ENCODE data around the gene NR1I3.

NR1I3 gene

DNA sequence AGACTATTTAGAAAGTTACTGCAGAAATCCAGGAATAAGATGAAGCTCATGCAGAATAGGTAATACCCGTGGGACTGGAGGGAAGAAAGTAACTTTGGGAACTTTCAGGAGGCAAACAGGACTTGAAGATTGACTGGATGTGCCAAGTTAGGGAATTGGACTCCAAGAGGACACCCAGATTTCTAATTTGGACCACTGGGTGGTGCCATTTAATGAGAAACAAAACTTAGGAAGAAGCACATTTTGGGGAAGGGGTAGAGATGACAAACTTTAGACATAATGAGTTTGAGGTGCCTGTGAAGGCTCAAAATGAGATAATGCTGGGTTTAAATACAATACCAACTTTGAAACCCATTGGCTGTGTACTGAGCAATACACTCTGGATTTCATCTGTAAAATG is 57.4 kb downstream of the NR1I3 start:
- TF ChIP-seq, protein P1, sequence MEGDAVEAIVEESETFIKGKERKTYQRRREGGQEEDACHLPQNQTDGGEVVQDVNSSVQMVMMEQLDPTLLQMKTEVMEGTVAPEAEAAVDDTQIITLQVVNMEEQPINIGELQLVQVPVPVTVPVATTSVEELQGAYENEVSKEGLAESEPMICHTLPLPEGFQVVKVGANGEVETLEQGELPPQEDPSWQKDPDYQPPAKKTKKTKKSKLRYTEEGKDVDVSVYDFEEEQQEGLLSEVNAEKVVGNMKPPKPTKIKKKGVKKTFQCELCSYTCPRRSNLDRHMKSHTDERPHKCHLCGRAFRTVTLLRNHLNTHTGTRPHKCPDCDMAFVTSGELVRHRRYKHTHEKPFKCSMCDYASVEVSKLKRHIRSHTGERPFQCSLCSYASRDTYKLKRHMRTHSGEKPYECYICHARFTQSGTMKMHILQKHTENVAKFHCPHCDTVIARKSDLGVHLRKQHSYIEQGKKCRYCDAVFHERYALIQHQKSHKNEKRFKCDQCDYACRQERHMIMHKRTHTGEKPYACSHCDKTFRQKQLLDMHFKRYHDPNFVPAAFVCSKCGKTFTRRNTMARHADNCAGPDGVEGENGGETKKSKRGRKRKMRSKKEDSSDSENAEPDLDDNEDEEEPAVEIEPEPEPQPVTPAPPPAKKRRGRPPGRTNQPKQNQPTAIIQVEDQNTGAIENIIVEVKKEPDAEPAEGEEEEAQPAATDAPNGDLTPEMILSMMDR (IDR thresholded peaks at IDR 0.05; ENCODE audit: low read depth, low read length) = peak; percentile 35
- no peak overlapping the region for H3K4me3 ChIP-seq (replicated peaks in 1 of 2; ENCODE audit: low read depth in 2 of 2, low read length in 2 of 2)
- DNase-seq (ENCODE audit: low read depth in 2 of 2) = peak; percentile 47 to 55

DNA sequence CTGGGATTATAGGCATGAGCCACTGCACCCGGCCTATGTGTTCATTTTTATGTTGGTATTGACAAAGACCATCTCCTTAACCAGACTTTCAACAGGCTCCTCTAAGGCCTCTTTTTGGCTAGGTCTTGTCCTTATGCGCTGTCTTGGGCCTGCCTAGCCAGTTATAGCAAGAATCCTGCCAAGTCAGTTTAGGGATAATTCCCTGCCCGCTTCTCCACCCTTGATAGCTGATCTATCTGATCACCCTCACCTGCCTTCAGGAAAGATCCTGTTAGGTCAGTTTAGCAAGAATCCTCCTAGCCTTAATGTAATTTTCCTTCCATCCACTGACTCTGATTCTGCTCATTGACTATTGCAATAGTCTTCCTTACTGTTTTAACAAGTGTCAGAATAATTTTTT is 58.3 kb downstream of the NR1I3 start:
- DNase-seq (ENCODE audit: low read depth in 2 of 2) = no peak
- TF ChIP-seq, protein P1 (IDR thresholded peaks at IDR 0.05; ENCODE audit: low read depth, low read length) = no peak

More for the DNA sequence above, 58.3 kb downstream of the NR1I3 start:
- no peak overlapping the region for H3K4me3 ChIP-seq (replicated peaks in 1 of 2; ENCODE audit: low read depth in 2 of 2, low read length in 2 of 2)

Data from cardiac fibroblast (primary cell).